Ishikawa (cell line): ENCODE data around the gene GCM1.

ENCODE experiments used
- CEBPB ChIP-seq: IDR thresholded peaks from 2 replicates; pipeline ENCODE4 v1.6.1; 2012
- CREB1 ChIP-seq: IDR thresholded peaks from 2 replicates; pipeline ENCODE4 v1.6.1; 2012; ENCODE audit warnings: low read depth
- EGR1 ChIP-seq: IDR thresholded peaks from 2 replicates; pipeline ENCODE4 v1.6.1; 2012
- EP300 ChIP-seq: IDR thresholded peaks from 2 replicates; pipeline ENCODE4 v1.6.1; 2012; ENCODE audit warnings: borderline replicate concordance
- FOXM1 ChIP-seq: IDR thresholded peaks from 2 replicates; pipeline ENCODE4 v1.6.1; 2012; ENCODE audit warnings: low read depth, borderline replicate concordance
- NFIC ChIP-seq: IDR thresholded peaks from 2 replicates; pipeline ENCODE4 v1.6.1; 2012
- RAD21 ChIP-seq: IDR thresholded peaks from 2 replicates; pipeline ENCODE4 v1.6.1; 2012; ENCODE audit warnings: low read depth
- TAF1 ChIP-seq: IDR thresholded peaks from 2 replicates; pipeline ENCODE4 v1.6.1; 2012; ENCODE audit warnings: low read depth, mild to moderate bottlenecking
- TCF12 ChIP-seq: IDR thresholded peaks from 2 replicates; pipeline ENCODE4 v1.6.1; 2012; ENCODE audit warnings: low read depth
- TEAD4 ChIP-seq: IDR thresholded peaks from 2 replicates; pipeline ENCODE4 v1.6.1; 2012
- YY1 ChIP-seq: IDR thresholded peaks from 2 replicates; pipeline ENCODE4 v1.6.1; 2012; ENCODE audit warnings: low read depth
- ZBTB7A ChIP-seq: IDR thresholded peaks from 2 replicates; pipeline ENCODE4 v1.6.1; 2012; ENCODE audit warnings: low read depth
- TF ChIP-seq, protein P1 (sequence below): IDR thresholded peaks from 2 replicates; pipeline ENCODE4 v1.6.1; 2012
- TF ChIP-seq, protein P2 (sequence below): IDR thresholded peaks from 2 replicates; pipeline ENCODE4 v1.6.1; 2012
- TF ChIP-seq, protein P3 (sequence below): IDR thresholded peaks from 2 replicates; pipeline ENCODE4 v1.6.1; 2012; ENCODE audit warnings: low read depth, mild to moderate bottlenecking

The GCM1 gene

DNA sequence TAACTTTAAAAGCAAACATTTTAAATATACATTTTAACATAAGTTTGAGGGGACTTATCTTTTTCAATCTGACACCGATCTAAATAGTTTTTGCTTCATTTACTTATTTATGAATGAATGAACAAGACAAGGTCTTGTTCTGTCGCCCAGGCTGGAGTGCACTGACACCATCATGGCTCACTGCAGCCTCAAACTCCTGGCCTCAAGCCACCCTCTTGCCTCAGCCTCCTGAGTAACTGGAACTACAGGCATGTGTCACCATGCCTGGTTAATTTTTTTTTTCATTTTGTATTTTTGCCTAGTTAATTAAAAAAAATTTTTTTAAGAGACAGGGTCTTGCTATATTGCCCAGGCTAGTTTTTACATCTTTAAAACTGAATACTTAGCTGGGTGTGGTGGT lies 58.1 kb downstream of the GCM1 start:
- TF ChIP-seq, protein P1, sequence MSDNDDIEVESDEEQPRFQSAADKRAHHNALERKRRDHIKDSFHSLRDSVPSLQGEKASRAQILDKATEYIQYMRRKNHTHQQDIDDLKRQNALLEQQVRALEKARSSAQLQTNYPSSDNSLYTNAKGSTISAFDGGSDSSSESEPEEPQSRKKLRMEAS = no peak
- TF ChIP-seq TCF12 (no peak), TAF1 (no peak), FOXM1 (no peak), ZBTB7A (no peak), EGR1 (no peak), CEBPB (no peak), YY1 (no peak), TEAD4 (no peak), RAD21 (no peak), CREB1 (no peak), EP300 (no peak), NFIC (no peak)
- TF ChIP-seq, protein P2, sequence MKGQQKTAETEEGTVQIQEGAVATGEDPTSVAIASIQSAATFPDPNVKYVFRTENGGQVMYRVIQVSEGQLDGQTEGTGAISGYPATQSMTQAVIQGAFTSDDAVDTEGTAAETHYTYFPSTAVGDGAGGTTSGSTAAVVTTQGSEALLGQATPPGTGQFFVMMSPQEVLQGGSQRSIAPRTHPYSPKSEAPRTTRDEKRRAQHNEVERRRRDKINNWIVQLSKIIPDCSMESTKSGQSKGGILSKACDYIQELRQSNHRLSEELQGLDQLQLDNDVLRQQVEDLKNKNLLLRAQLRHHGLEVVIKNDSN = no peak
- TF ChIP-seq, protein P3, sequence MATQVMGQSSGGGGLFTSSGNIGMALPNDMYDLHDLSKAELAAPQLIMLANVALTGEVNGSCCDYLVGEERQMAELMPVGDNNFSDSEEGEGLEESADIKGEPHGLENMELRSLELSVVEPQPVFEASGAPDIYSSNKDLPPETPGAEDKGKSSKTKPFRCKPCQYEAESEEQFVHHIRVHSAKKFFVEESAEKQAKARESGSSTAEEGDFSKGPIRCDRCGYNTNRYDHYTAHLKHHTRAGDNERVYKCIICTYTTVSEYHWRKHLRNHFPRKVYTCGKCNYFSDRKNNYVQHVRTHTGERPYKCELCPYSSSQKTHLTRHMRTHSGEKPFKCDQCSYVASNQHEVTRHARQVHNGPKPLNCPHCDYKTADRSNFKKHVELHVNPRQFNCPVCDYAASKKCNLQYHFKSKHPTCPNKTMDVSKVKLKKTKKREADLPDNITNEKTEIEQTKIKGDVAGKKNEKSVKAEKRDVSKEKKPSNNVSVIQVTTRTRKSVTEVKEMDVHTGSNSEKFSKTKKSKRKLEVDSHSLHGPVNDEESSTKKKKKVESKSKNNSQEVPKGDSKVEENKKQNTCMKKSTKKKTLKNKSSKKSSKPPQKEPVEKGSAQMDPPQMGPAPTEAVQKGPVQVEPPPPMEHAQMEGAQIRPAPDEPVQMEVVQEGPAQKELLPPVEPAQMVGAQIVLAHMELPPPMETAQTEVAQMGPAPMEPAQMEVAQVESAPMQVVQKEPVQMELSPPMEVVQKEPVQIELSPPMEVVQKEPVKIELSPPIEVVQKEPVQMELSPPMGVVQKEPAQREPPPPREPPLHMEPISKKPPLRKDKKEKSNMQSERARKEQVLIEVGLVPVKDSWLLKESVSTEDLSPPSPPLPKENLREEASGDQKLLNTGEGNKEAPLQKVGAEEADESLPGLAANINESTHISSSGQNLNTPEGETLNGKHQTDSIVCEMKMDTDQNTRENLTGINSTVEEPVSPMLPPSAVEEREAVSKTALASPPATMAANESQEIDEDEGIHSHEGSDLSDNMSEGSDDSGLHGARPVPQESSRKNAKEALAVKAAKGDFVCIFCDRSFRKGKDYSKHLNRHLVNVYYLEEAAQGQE = no peak

DNA sequence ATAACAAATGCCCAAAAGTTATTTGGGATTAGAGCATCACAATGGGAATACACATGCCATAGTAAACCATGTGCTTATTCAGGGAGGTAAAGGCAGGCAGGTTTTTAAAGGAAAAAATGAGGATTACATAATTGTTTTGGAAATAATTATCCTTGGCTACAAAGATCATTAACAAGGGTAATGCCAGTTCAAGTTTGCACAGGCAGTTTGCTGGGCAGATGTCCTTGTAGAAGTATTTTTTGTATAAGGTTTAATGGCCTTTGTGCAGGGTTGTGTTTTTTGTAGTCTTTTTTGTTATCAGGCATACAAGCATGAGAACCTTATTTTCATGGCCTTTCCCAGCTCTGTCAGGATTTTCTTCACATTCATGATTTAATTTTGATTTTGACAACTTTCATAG lies 58.7 kb downstream of the GCM1 start:
- TF ChIP-seq TCF12 (no peak), EP300 (no peak)
- TF ChIP-seq, protein P1 = no peak

DNA sequence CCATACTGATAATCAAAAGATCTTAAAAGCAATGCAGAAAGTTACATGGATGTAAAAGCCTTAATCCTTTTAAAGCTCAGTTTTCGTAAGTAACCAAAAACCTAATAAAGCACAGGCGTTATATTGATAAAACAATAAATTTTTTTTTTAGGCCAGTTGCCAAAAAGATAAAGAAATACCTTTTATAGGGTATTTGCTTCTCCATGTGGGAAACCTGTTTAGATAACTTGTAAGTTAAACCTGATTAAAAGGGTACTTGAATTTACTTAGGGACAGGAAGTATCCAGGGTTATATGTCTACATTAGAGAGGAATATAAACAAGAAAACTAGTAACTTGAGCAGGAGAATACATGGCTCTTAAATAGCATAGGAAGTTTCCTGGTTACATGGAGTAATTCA lies 62.3 kb downstream of the GCM1 start:
- no peak for TF ChIP-seq EP300
- TF ChIP-seq, protein P2 = no peak
- TF ChIP-seq TCF12 = no peak
- TF ChIP-seq TEAD4 = no peak
- TF ChIP-seq CREB1 = no peak
- TF ChIP-seq, protein P3 = no peak
- TF ChIP-seq, protein P1 = no peak
- no peak for TF ChIP-seq NFIC
- TF ChIP-seq TAF1 = no peak
- TF ChIP-seq YY1 = no peak
- TF ChIP-seq ZBTB7A = no peak
- TF ChIP-seq RAD21 = no peak
- no peak for TF ChIP-seq EGR1
- no peak for TF ChIP-seq FOXM1
- no peak for TF ChIP-seq CEBPB

DNA sequence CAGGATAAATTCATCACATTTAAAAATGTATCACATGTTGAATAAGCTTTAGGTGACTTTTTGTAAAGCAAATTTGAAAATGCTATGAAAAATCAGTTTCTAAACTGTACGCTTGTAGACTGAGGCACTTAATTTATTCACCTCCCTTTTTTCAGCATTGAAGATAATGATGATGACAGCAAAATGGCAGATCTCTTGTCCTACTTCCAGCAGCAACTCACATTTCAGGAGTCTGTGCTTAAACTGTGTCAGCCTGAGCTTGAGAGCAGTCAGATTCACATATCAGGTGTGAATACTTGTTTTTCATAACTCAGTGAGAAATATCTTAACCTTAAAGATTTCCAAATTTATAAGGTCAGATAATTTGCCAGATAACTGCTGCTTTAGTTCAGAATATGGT lies 67.8 kb downstream of the GCM1 start:
- TF ChIP-seq RAD21 (no peak), EP300 (no peak), YY1 (no peak), CEBPB (no peak), ZBTB7A (no peak), CREB1 (no peak), TAF1 (no peak), EGR1 (no peak), FOXM1 (no peak), NFIC (no peak)
- TF ChIP-seq, protein P3 = no peak
- TF ChIP-seq, protein P1 = no peak
